ENCODE measurements around the gene PROP1.

DNA sequence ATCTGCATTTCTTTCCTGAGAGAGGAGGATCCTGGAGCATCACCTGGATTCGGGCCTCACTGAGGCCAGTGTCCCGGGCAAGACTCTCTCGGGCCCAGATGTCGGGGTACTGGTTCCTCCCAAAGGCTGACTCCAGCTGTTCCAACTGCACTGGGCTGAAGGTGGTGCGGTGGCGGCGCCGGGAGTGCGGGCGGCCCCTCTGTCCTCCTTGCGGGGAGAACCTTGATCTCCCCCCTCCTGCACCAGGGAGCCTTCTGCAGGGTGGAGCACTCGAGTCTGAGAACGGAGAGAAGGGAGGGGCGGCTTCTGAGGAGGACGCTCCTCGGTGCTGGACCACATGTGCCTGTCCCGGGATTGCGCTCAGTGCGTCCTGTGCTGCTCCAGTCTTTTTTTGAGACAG, 2.0 kb downstream of the PROP1 start:
- TF ChIP-seq, protein P1, sequence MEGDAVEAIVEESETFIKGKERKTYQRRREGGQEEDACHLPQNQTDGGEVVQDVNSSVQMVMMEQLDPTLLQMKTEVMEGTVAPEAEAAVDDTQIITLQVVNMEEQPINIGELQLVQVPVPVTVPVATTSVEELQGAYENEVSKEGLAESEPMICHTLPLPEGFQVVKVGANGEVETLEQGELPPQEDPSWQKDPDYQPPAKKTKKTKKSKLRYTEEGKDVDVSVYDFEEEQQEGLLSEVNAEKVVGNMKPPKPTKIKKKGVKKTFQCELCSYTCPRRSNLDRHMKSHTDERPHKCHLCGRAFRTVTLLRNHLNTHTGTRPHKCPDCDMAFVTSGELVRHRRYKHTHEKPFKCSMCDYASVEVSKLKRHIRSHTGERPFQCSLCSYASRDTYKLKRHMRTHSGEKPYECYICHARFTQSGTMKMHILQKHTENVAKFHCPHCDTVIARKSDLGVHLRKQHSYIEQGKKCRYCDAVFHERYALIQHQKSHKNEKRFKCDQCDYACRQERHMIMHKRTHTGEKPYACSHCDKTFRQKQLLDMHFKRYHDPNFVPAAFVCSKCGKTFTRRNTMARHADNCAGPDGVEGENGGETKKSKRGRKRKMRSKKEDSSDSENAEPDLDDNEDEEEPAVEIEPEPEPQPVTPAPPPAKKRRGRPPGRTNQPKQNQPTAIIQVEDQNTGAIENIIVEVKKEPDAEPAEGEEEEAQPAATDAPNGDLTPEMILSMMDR (optimal IDR thresholded peaks at IDR 0.05 in 1 of 3, IDR thresholded peaks at IDR 0.05 in 1 of 3, conservative IDR thresholded peaks at IDR 0.05 in 1 of 3; ENCODE audit: extremely low read depth in 1 of 3, insufficient read depth in 2 of 3, low read length in 3 of 3) = no peak
- no peak for TF ChIP-seq EZH2 (IDR thresholded peaks at IDR 0.05; ENCODE audit: low read length)
